Panc1 (cell line): ENCODE measurements around the gene BASP1. TPM values are rescaled to one million over a fixed set of nuclear protein-coding genes. Genes with fewer than 3 reads are reported as not detected.
A peak's percentile ranks its signal among the peaks of the same experiment; 100 is the strongest.
"Not testable (repeated sequence)": the region's sequence is repeated elsewhere in the genome, so short reads cannot be mapped to it uniquely, and the experiment has no call there.

Experiments used
- ATAC-seq: fragments of 200-7000 bp; cut with Tn5 transposase; 2 replicates; pipeline ENCODE4 v1.9.1; 2020; ENCODE audit warnings: mild to moderate bottlenecking, moderate library complexity
- BruUV-seq: library from RNA; stranded (reverse); fragments of 400-500 nt; replicated peaks from 2 replicates; lab custom pipeline; 2021; lab: Mats Ljungman, UMichigan
- CTCF ChIA-PET: fragments of 300-600 bp; sonication (Branson Sonifier 250); formaldehyde crosslinking; loops from one replicate; lab custom pipeline; 2022; ENCODE audit warnings: antibody characterized with exemption; lab: Charles Lee
- POLR2A ChIA-PET: fragments of 300-600 bp; sonication (Branson Sonifier 250); formaldehyde crosslinking; loops from one replicate; lab custom pipeline; 2022; ENCODE audit warnings: antibody characterized with exemption; lab: Charles Lee
- DNase-seq: peaks from one replicate; pipeline ENCODE4 v3.0.0-alpha.2; 2010; ENCODE audit warnings: low read depth, low spot score
- H3K27ac ChIP-seq: 2 replicates; pipeline ENCODE4 v1.5.1; 2011; ENCODE audit warnings: mild to moderate bottlenecking, low read length, inconsistent platforms
- H3K27me3 ChIP-seq: fragments of 200-500 bp; sonication (Bioruptor generic); 2 replicates; pipeline ENCODE4 v1.6.0; 2014; ENCODE audit warnings: low read length, inconsistent platforms; ENCODE audit not compliant: control insufficient read depth, insufficient read depth
- H3K36me3 ChIP-seq: fragments of 200-500 bp; sonication (Bioruptor generic); 2 replicates; pipeline ENCODE4 v1.5.1; 2014; ENCODE audit warnings: inconsistent platforms, mild to moderate bottlenecking, low read length, moderate library complexity; ENCODE audit not compliant: control insufficient read depth, insufficient read depth
- H3K4me1 ChIP-seq: 2 replicates; pipeline ENCODE4 v1.5.1; 2011; ENCODE audit warnings: inconsistent platforms, mild to moderate bottlenecking, low read length, moderate library complexity; ENCODE audit not compliant: control insufficient read depth, insufficient read depth
- H3K4me3 ChIP-seq, 2 experiments: 2 replicates each; pipeline ENCODE4 v1.5.1; 2011 to 2012; ENCODE audit warnings: low read depth in 2 of 2, low read length in 2 of 2, mild to moderate bottlenecking in 2 of 2, inconsistent platforms in 1 of 2, moderate library complexity in 1 of 2
- H3K9me3 ChIP-seq: fragments of 200-500 bp; sonication (Bioruptor generic); 2 replicates; pipeline ENCODE4 v1.5.1; 2014; ENCODE audit warnings: low read depth, mild to moderate bottlenecking, inconsistent platforms, low read length, moderate library complexity; ENCODE audit not compliant: control insufficient read depth, insufficient read depth
- POLR2AphosphoS5 ChIP-seq: IDR thresholded peaks from 2 replicates; pipeline ENCODE4 v1.6.1; 2012; ENCODE audit warnings: mild to moderate bottlenecking, low read depth, low read length, moderate library complexity
- SIN3A ChIP-seq: IDR thresholded peaks from 2 replicates; pipeline ENCODE4 v1.6.1; 2012; ENCODE audit warnings: low read depth, mild to moderate bottlenecking, low read length, moderate library complexity, borderline replicate concordance; ENCODE audit not compliant: insufficient read depth
- TCF7L2 ChIP-seq: IDR thresholded peaks from 2 replicates; pipeline ENCODE4 v1.6.1; 2011; ENCODE audit warnings: mild to moderate bottlenecking, low read depth, low read length, inconsistent platforms
- in situ Hi-C: cut with HindIII; loops from 2 replicates; pipeline ENCODE4 v1.10.0; 2016; ENCODE audit warnings: low sequenced_read_pairs, low pct_unique_long_range_greater_than_20kb
- intact Hi-C: fragments of 100-400 bp; cut with micrococcal nuclease; formaldehyde crosslinking; loops from one replicate; pipeline ENCODE4 v1.10.0; 2022; ENCODE audit not compliant: unreplicated experiment
- total RNA-seq: library from RNA; stranded (reverse); gene quantifications from one replicate; pipeline ENCODE4 v1.2.1, GENCODE V29; 2021; ENCODE audit not compliant: unreplicated experiment
- TF ChIP-seq, protein P1 (sequence below), 2 experiments: IDR thresholded peaks; 2 replicates each; pipeline ENCODE4 v1.6.1; 2011 to 2012; ENCODE audit warnings: low read depth in 2 of 2, control low read depth in 1 of 2, low read length in 1 of 2, mild to moderate bottlenecking in 1 of 2, moderate library complexity in 1 of 2; ENCODE audit not compliant: insufficient read depth in 1 of 2
- TF ChIP-seq, protein P2 (sequence below): fragments of 450-650 bp; IDR thresholded peaks from 2 replicates; pipeline ENCODE4 v1.5.1; 2017; ENCODE audit warnings: mild to moderate bottlenecking

BASP1 gene
- total RNA-seq, 1 experiment from 2014 or later, result 217 TPM

DNA sequence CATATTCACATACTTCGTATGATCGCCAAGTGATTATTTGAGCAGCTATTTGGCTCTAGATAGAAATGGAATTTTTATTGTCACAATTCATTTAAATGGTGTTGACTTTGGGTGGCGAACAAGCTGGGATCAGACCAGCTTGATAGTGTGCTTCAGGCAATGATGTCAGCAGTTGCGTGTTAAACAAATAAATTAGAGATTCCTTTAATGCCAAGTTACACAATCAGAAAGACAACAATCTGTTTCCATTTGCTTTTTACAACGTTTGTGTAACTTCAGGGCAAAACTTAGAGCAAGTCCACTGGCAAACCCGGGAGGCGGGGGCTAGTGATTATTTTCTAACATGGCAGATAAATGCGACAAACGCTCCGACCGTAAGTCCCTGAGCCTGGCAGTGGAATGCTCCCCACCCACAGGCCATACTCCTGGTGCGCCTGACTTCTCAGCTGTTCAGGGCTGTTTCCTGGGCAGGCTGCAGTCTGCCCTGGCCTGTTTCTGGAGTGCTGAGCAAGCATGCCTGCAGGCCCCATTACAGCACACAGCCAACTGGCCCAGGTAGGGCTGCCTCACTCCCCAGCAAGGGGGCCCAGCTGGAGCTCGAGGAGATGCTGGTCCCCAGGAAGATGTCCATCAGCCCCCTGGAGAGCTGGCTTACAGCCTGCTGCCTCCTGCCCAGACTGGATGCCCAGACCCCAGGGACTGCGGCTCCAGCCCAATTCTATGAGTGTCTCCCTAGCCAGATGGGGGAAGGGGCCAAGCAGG, 88.7 kb downstream of the BASP1 start:
- Histone ChIP-seq H3K36me3 (no peaks in the 10 kb centered on the region), H3K27ac (peak overlapping the region; percentile 92), H3K4me3 (peak overlapping the region; percentile 9 to 46; a peak in 3 of 4 replicates), H3K4me1 (peaks cover 39% of the 10 kb centered on the region), H3K27me3 (no peaks in the 10 kb centered on the region), H3K9me3 (no peaks in the 10 kb centered on the region)
- ChIA-PET POLR2A (no interaction called here), CTCF (interaction anchor here (0.7 to 0.9 kb wide), 2 partner anchors 89 to 91 kb away, joined by 3 read pairs; partner anchors contain the start of gene BASP1)
- intact Hi-C loops (no loop called here), in situ Hi-C loops (no loop called here)
- TF ChIP-seq SIN3A, result 0 out of 2 replicates have a peak, but pooled peaks have one; percentile 36
- peak; percentile 95 for TF ChIP-seq POLR2AphosphoS5
- TF ChIP-seq, protein P1, sequence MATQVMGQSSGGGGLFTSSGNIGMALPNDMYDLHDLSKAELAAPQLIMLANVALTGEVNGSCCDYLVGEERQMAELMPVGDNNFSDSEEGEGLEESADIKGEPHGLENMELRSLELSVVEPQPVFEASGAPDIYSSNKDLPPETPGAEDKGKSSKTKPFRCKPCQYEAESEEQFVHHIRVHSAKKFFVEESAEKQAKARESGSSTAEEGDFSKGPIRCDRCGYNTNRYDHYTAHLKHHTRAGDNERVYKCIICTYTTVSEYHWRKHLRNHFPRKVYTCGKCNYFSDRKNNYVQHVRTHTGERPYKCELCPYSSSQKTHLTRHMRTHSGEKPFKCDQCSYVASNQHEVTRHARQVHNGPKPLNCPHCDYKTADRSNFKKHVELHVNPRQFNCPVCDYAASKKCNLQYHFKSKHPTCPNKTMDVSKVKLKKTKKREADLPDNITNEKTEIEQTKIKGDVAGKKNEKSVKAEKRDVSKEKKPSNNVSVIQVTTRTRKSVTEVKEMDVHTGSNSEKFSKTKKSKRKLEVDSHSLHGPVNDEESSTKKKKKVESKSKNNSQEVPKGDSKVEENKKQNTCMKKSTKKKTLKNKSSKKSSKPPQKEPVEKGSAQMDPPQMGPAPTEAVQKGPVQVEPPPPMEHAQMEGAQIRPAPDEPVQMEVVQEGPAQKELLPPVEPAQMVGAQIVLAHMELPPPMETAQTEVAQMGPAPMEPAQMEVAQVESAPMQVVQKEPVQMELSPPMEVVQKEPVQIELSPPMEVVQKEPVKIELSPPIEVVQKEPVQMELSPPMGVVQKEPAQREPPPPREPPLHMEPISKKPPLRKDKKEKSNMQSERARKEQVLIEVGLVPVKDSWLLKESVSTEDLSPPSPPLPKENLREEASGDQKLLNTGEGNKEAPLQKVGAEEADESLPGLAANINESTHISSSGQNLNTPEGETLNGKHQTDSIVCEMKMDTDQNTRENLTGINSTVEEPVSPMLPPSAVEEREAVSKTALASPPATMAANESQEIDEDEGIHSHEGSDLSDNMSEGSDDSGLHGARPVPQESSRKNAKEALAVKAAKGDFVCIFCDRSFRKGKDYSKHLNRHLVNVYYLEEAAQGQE (IDR thresholded peaks at IDR 0.05; ENCODE audit: insufficient read depth in 1 of 2, low read depth in 2 of 2, low read length in 1 of 2), result peak in 1 of 2 experiments; percentile 54; a peak in 2 of 4 replicates
- TF ChIP-seq, protein P2, sequence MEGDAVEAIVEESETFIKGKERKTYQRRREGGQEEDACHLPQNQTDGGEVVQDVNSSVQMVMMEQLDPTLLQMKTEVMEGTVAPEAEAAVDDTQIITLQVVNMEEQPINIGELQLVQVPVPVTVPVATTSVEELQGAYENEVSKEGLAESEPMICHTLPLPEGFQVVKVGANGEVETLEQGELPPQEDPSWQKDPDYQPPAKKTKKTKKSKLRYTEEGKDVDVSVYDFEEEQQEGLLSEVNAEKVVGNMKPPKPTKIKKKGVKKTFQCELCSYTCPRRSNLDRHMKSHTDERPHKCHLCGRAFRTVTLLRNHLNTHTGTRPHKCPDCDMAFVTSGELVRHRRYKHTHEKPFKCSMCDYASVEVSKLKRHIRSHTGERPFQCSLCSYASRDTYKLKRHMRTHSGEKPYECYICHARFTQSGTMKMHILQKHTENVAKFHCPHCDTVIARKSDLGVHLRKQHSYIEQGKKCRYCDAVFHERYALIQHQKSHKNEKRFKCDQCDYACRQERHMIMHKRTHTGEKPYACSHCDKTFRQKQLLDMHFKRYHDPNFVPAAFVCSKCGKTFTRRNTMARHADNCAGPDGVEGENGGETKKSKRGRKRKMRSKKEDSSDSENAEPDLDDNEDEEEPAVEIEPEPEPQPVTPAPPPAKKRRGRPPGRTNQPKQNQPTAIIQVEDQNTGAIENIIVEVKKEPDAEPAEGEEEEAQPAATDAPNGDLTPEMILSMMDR, result no peak
- TF ChIP-seq TCF7L2, result peak; percentile 99
- BruUV-seq, result no TSS peak
- ATAC-seq, result peak; percentile 93
- DNase-seq, result peak; percentile 57

GRCh38 chr5:17306726-17307091, 89.3 kb downstream of the BASP1 start:
- TF ChIP-seq SIN3A (no peak), POLR2AphosphoS5 (no peak), TCF7L2 (no peak)
- TF ChIP-seq, protein P1 (IDR thresholded peaks at IDR 0.05; ENCODE audit: insufficient read depth in 1 of 2, low read depth in 2 of 2, low read length in 1 of 2), result no peak
- TF ChIP-seq, protein P2, result no peak

GRCh38 chr5:17307440-17307839, 90.0 kb downstream of the BASP1 start:
- H3K9me3 ChIP-seq, H3K27me3 ChIP-seq, POLR2A ChIA-PET, in situ Hi-C loops, intact Hi-C loops, ATAC-seq, H3K4me3 ChIP-seq, CTCF ChIA-PET, BruUV-seq, H3K36me3 ChIP-seq, DNase-seq: not testable (repeated sequence)
- H3K4me1 ChIP-seq, result peaks cover 36% of the 10 kb centered on the region
- peak overlapping the region; percentile 92 for H3K27ac ChIP-seq

More at GRCh38 chr5:17306726-17307091, 89.3 kb downstream of the BASP1 start:
- Histone ChIP-seq H3K4me3 (no peak overlapping the region), H3K9me3 (no peaks in the 10 kb centered on the region), H3K4me1 (peaks cover 39% of the 10 kb centered on the region), H3K36me3 (no peaks in the 10 kb centered on the region), H3K27ac (peak overlapping the region; percentile 92), H3K27me3 (no peaks in the 10 kb centered on the region)
- ChIA-PET POLR2A (no interaction called here), CTCF (no interaction called here)
- in situ Hi-C loops, result no loop called here
- DNase-seq (no peak), ATAC-seq (no peak)
- BruUV-seq, result no TSS peak
- intact Hi-C loops, result no loop called here
